Heart right ventricle (tissue), 16 donors: Measurements from ENCODE around the gene PFDN2. TPM values are rescaled to one million over a fixed set of nuclear protein-coding genes. Genes with fewer than 3 reads are reported as not detected.

Experiments used
- ATAC-seq, 8 donors: fragments of 200-7000 bp; cut with Tn5 transposase; one replicate each; pipeline ENCODE4 v1.9.1; 2020; ENCODE audit warnings: mild to moderate bottlenecking in 8 of 8, moderate library complexity in 8 of 8, moderate number of reproducible peaks in 1 of 8
- DNase-seq, 2 donors: peaks; one replicate each; pipeline ENCODE4 v3.0.0-alpha.2; 2020
- H3K27ac ChIP-seq, 10 donors: fragments of 200-600 bp; sonication (generic) in 2 of 10; one replicate each; pipeline versions ENCODE4 v1.5.0 to v1.8.0; 2020 to 2022; ENCODE audit warnings: mild to moderate bottlenecking in 3 of 10
- H3K27me3 ChIP-seq, 7 donors: fragments of 200-600 bp; one replicate each; pipeline ENCODE4 v1.8.0; 2021 to 2022; ENCODE audit warnings: mild to moderate bottlenecking in 2 of 7
- H3K36me3 ChIP-seq, 9 donors: fragments of 200-600 bp; sonication (generic) in 1 of 9; one replicate each; pipeline versions ENCODE4 v1.5.0 to v1.8.0; 2020 to 2022; ENCODE audit warnings: mild to moderate bottlenecking in 2 of 9
- H3K4me1 ChIP-seq, 9 donors: fragments of 200-600 bp; sonication (generic) in 1 of 9; one replicate each; pipeline versions ENCODE4 v1.5.0 to v1.8.0; 2020 to 2022; ENCODE audit warnings: mild to moderate bottlenecking in 4 of 9
- H3K4me3 ChIP-seq, 10 donors: fragments of 200-600 bp; sonication (generic) in 2 of 10; one replicate each; pipeline versions ENCODE4 v1.5.0 to v1.8.0; 2020 to 2022; ENCODE audit warnings: mild to moderate bottlenecking in 7 of 10, moderate library complexity in 2 of 10
- H3K9me3 ChIP-seq, 11 donors: fragments of 200-600 bp in 10 of 11; sonication (generic) in 2 of 11; one replicate each; pipeline versions ENCODE4 v1.5.0 to v1.8.0; 2013 to 2022; ENCODE audit warnings: mild to moderate bottlenecking in 2 of 11, control low read depth in 1 of 11, moderate library complexity in 1 of 11
- WGBS, 2 donors: extraction: QIAGEN DNeasy Blood & Tissue Kit; methylation state at CpG; one replicate each; pipeline ENCODE4 v1.1.7; 2013; ENCODE audit warnings: inconsistent platforms in 1 of 2; 5-methylcytosine and 5-hydroxymethylcytosine counted together
- intact Hi-C, 10 donors: fragments of 100-400 bp; cut with DNase I; formaldehyde crosslinking; loops; one replicate each; pipeline versions ENCODE4 v1.11.1 to v1.14.2; 2022
- polyA plus RNA-seq, 2 donors: library from polyadenylated mRNA; stranded (reverse); fragments of 200-250 nt; gene quantifications; one replicate each; pipeline ENCODE4 v1.2.3, GENCODE V29; 2013
- total RNA-seq, 10 donors: library from RNA; stranded (reverse); fragmentation: NEBNext Ultra II Directional in 3 of 10; extraction: Animal tissue kit (Norgen Biotek cat#: 25700) in 3 of 10; gene quantifications; one replicate each; pipeline versions ENCODE4 v1.2.1 to v1.2.4, GENCODE V29; 2021 to 2023
- TF ChIP-seq, protein P1 (sequence below), 9 donors: fragments of 200-600 bp; sonication (generic) in 2 of 9; IDR thresholded peaks; one replicate each; pipeline versions ENCODE4 v1.5.0 to v1.8.0; 2021 to 2022; ENCODE audit warnings: antibody characterized with exemption in 9 of 9, mild to moderate bottlenecking in 5 of 9, moderate library complexity in 1 of 9
- donor health status: Arrhythmogenic right ventricular cardiomyopathy.
- donor health status: ischemic (EF 13 %, LVEDD 7.1; RV severe dilation, severe dysfunction).
- donor health status: healthy with polysubstance abuse.
- donor health status: DM: no; HTN: yes; CAD: no.
- donor health status: DM: no; HTN: no; CAD: no.
- donor health status: ischemic (EF 25% LVEDD 6.9; RV normal size, moderate dysfunction).
- donor health status: ischemic (EF 25% LVEDD 5.7; RV mildly dilated, moderate dysfunction).
- donor health status: healthy.
- donor health status: DM: yes; HTN: yes; CAD: no.
- donor health status: Ischemic cardiomyopathy.
- donor health status: ischemic (EF 35%, LVEDD 5.7; RV mildly dilated, moderate dysfunction).
- donor health status: nonischemic (EF 11% LVEDD 7.7; RV severe dilation, severe dysfunction).
- donor health status: DM: yes; HTN: yes; CAD: no.
- donor health status: PGD.
- donor health status: ischemic (EF 29% LVEDD 5.4; RV normal size, mild dysfunction).
- donor health status: nonischemic (EF 23%, LVEDD 6.1; RV moderate dilation, normal function).

The PFDN2 gene
- total and polyA plus RNA-seq, 12 donors, result 44.6 to 273 (median 55.9) TPM

DNA sequence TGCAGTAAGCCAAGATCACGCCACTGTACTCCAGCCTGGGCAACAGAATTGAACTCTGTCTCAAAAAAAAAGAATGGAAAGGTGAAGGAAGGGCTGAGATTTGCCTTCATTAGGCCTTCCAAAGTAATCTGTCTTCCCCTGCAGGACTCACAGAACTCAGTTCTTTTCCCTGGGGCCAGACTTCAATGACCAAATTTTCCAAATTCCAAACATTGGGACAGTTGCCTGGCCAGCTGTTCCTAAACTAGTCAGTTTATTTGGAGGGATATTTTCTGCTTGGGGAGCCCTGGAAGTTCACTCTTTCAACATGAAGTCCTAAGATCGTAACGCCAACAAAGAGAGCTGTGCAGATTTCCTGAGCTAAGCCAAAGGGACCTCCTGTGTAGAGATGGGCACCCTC lies 20.0 kb upstream of the PFDN2 start:
- Histone ChIP-seq H3K27me3 (no peaks in the 10 kb centered on the region), H3K27ac (peak overlapping the region in 3 of 10 donors; percentile 12 to 65 (median 36)), H3K4me1 (peaks cover 4 to 50% (median 19%) of the 10 kb centered on the region in 9 donors), H3K4me3 (no peak overlapping the region), H3K36me3 (peaks cover 0 to 12% (median 0%) of the 10 kb centered on the region in 9 donors), H3K9me3 (no peaks in the 10 kb centered on the region)
- WGBS, 2 donors, result 67 to 69% methylated on average over 3 of the region's 3 CpGs
- ATAC-seq, result no peak
- DNase-seq, result no peak
- intact Hi-C loops, result loop anchor here in 6 of 10 donors (5.0 to 10.0 kb wide), 3 partner anchors 141 to 146 kb away; no protein-coding TSS in a partner anchor
- TF ChIP-seq, protein P1, sequence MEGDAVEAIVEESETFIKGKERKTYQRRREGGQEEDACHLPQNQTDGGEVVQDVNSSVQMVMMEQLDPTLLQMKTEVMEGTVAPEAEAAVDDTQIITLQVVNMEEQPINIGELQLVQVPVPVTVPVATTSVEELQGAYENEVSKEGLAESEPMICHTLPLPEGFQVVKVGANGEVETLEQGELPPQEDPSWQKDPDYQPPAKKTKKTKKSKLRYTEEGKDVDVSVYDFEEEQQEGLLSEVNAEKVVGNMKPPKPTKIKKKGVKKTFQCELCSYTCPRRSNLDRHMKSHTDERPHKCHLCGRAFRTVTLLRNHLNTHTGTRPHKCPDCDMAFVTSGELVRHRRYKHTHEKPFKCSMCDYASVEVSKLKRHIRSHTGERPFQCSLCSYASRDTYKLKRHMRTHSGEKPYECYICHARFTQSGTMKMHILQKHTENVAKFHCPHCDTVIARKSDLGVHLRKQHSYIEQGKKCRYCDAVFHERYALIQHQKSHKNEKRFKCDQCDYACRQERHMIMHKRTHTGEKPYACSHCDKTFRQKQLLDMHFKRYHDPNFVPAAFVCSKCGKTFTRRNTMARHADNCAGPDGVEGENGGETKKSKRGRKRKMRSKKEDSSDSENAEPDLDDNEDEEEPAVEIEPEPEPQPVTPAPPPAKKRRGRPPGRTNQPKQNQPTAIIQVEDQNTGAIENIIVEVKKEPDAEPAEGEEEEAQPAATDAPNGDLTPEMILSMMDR (IDR thresholded peaks at IDR 0.05), result no peak

- Histone ChIP-seq H3K4me1 (peaks cover 4 to 63% (median 38%) of the 10 kb centered on the region in 9 donors), H3K27ac (peak overlapping the region; percentile 89 to 99 (median 96)), H3K27me3 (no peaks in the 10 kb centered on the region), H3K9me3 (no peaks in the 10 kb centered on the region), H3K36me3 (peaks cover 0 to 37% (median 0%) of the 10 kb centered on the region in 9 donors), H3K4me3 (peak overlapping the region; percentile 55 to 85 (median 74))
- ATAC-seq (peak in 1 of 8 donors; percentile 15), DNase-seq (no peak)
- 5 to 7% methylated on average over 11 of the region's 11 CpGs for WGBS, 2 donors
- intact Hi-C loops, result loop anchor here in 5 of 10 donors (2.0 to 10.0 kb wide), 5 partner anchors 22 to 138 kb away; partner anchors contain the start of genes NDUFS2 (in 1 of the 5) and PPOX (in 1 of the 5)
- TF ChIP-seq, protein P1 (IDR thresholded peaks at IDR 0.05), result no peak
Measured at GRCh38 chr1:161133220-161133740, 15.4 kb upstream of the PFDN2 start.

- ATAC-seq (peak; percentile 95 to 97 (median 96)), DNase-seq (peak; percentile 90 to 97)
- Histone ChIP-seq H3K4me3 (peak within 1 kb of the TSS; percentile 55 to 85 (median 74)), H3K36me3 (peaks cover 0 to 44% (median 6%) of the 10 kb centered on the region in 9 donors), H3K27ac (peak within 1 kb of the TSS; percentile 89 to 99 (median 96)), H3K4me1 (peaks cover 4 to 63% (median 45%) of the 10 kb centered on the region in 9 donors), H3K27me3 (no peaks in the 10 kb centered on the region), H3K9me3 (no peaks in the 10 kb centered on the region)
- intact Hi-C loops, result loop anchor here in 5 of 10 donors (2.0 to 10.0 kb wide), 5 partner anchors 22 to 138 kb away; partner anchors contain the start of genes NDUFS2 (in 1 of the 5) and PPOX (in 1 of the 5)
- WGBS, 2 donors, result 0% methylated on average over 68 of the region's 68 CpGs
- TF ChIP-seq, protein P1 (IDR thresholded peaks at IDR 0.05), result peak in 2 of 9 donors; percentile 18 to 39
Measured at GRCh38 chr1:161132410-161133219, 14.8 kb upstream of the PFDN2 start, which contains the start of gene DEDD. Gene DEDD (minus strand): TSS chr1:161132667. CDS start chr1:161124462, 8,205 bp downstream.
